ENCODE measurements around the gene CEMIP2.

- TF ChIP-seq CTCF (IDR thresholded peaks at IDR 0.05) (no peak), POLR2A (IDR thresholded peaks at IDR 0.05) (no peak)
Observed at GRCh38 chr9:71680189-71680980, 87.9 kb downstream of the CEMIP2 start.
